Renal pelvis (tissue), 4 donors: ENCODE measurements around the gene BZW1. TPM values are rescaled to one million over a fixed set of nuclear protein-coding genes. Genes with fewer than 3 reads are reported as not detected.
"Not testable (repeated sequence)": the region's sequence is repeated elsewhere in the genome, so short reads cannot be mapped to it uniquely, and the experiment has no call there.

Experiments used
- DNase-seq: peaks from one replicate; pipeline ENCODE4 v3.0.0-alpha.2; 2013
- polyA plus RNA-seq, 3 donors: library from polyadenylated mRNA; unstranded; fragments of 120-200 nt; gene quantifications; one replicate each; pipeline ENCODE4 v1.2.1, GENCODE V29; 2013; ENCODE audit not compliant: insufficient read length in 3 of 3

BZW1 gene
- polyA plus RNA-seq, 3 donors: 221 to 253 (median 245) TPM

- no peak for DNase-seq
Observed at GRCh38 chr2:200786826-200787225, 24.9 kb upstream of the BZW1 start.

- DNase-seq: no peak
Observed at GRCh38 chr2:200787351-200788120, 24.2 kb upstream of the BZW1 start.

GRCh38 chr2:200788121-200788718, 23.5 kb upstream of the BZW1 start:
- no peak for DNase-seq

- no peak for DNase-seq
Observed at GRCh38 chr2:200790185-200790584, 21.5 kb upstream of the BZW1 start.

GRCh38 chr2:200791905-200792304, 19.8 kb upstream of the BZW1 start:
- DNase-seq: no peak

- DNase-seq: no peak
Observed at GRCh38 chr2:200794143-200794542, 17.6 kb upstream of the BZW1 start.

- DNase-seq: no peak
Observed at GRCh38 chr2:200795028-200795440, 16.7 kb upstream of the BZW1 start.

- no peak for DNase-seq
Observed at GRCh38 chr2:200796561-200796960, 15.1 kb upstream of the BZW1 start.

- DNase-seq: no peak
Observed at GRCh38 chr2:200797242-200797770, 14.4 kb upstream of the BZW1 start.

GRCh38 chr2:200798514-200798913, 13.2 kb upstream of the BZW1 start:
- DNase-seq: no peak

- no peak for DNase-seq
Observed at GRCh38 chr2:200800458-200800857, 11.3 kb upstream of the BZW1 start.

GRCh38 chr2:200801431-200801830, 10.3 kb upstream of the BZW1 start:
- DNase-seq: not testable (repeated sequence)

- no peak for DNase-seq
Observed at GRCh38 chr2:200809506-200810251, 2.0 kb upstream of the BZW1 start.

GRCh38 chr2:200810252-200810997, 1.3 kb upstream of the BZW1 start:
- DNase-seq: no peak

- no peak for DNase-seq
Observed at GRCh38 chr2:200810998-200811332, 745 bp upstream of the BZW1 start.

GRCh38 chr2:200812122-200813022, 662 bp downstream of the BZW1 start:
- DNase-seq: peak; percentile 79

- DNase-seq: no peak
Observed at GRCh38 chr2:200814276-200814815, 2.6 kb downstream of the BZW1 start.

GRCh38 chr2:200814917-200815316, 3.2 kb downstream of the BZW1 start:
- no peak for DNase-seq

- not testable (repeated sequence) for DNase-seq
Observed at GRCh38 chr2:200818732-200819131, 7.0 kb downstream of the BZW1 start.

GRCh38 chr2:200820573-200821234, 9.0 kb downstream of the BZW1 start:
- no peak for DNase-seq
